Transverse colon (tissue), 4 donors: ENCODE data around the gene RSPO4.

Experiments used
- EP300 ChIP-seq: sonication (generic); formaldehyde crosslinking; IDR thresholded peaks from one replicate; pipeline ENCODE4 v1.6.1; 2017; ENCODE audit warnings: antibody characterized with exemption, low read depth
- POLR2AphosphoS5 ChIP-seq, 3 donors: sonication (generic); formaldehyde crosslinking; IDR thresholded peaks; one replicate each; pipeline ENCODE4 v1.6.1; 2016; ENCODE audit warnings: antibody characterized with exemption in 3 of 3
- TF ChIP-seq, protein P1 (sequence below), 5 experiments: fragments of 200-600 bp in 3 of 5; fragments of 450-650 bp in 2 of 5; sonication (generic) in 3 of 5; IDR thresholded peaks; 1 replicate in 2 of 5; 2 replicates in 3 of 5; pipeline ENCODE4 v1.5.1; 2016 to 2017; ENCODE audit warnings: antibody characterized with exemption in 5 of 5, inconsistent platforms in 3 of 5, mild to moderate bottlenecking in 2 of 5, moderate library complexity in 1 of 5

DNA sequence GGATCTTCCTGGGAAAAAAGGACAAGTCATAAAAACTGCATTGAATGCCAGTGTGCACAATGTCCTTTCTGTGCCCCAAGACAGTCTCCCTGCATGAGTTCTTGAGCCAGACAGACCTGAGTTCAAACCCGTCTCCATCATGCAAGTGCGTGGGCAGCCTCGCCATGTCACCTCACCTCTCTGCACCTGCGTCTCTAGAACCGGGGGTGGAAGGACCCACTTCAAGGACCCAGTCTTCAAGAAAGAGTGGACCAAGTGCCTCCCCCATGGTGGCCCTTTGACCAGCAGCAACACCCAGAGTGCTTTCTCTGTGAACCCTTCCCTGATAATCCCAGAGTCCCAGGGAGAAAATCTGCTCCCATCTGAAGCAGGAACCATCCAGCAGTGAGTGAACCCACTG, 62.5 kb downstream of the RSPO4 start:
- TF ChIP-seq, protein P1, sequence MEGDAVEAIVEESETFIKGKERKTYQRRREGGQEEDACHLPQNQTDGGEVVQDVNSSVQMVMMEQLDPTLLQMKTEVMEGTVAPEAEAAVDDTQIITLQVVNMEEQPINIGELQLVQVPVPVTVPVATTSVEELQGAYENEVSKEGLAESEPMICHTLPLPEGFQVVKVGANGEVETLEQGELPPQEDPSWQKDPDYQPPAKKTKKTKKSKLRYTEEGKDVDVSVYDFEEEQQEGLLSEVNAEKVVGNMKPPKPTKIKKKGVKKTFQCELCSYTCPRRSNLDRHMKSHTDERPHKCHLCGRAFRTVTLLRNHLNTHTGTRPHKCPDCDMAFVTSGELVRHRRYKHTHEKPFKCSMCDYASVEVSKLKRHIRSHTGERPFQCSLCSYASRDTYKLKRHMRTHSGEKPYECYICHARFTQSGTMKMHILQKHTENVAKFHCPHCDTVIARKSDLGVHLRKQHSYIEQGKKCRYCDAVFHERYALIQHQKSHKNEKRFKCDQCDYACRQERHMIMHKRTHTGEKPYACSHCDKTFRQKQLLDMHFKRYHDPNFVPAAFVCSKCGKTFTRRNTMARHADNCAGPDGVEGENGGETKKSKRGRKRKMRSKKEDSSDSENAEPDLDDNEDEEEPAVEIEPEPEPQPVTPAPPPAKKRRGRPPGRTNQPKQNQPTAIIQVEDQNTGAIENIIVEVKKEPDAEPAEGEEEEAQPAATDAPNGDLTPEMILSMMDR (IDR thresholded peaks at IDR 0.05) = no peak
- no peak for TF ChIP-seq EP300
- no peak for TF ChIP-seq POLR2AphosphoS5 (IDR thresholded peaks at IDR 0.05)
